GM19099 (cell line): ENCODE results near the gene ADGRV1.

Source experiments
- POLR2A ChIP-seq: IDR thresholded peaks from 3 replicates; pipeline ENCODE4 v1.6.1; 2011; ENCODE audit warnings: low read depth; ENCODE audit not compliant: insufficient read length; ENCODE audit errors: extremely low read depth

The ADGRV1 gene

DNA sequence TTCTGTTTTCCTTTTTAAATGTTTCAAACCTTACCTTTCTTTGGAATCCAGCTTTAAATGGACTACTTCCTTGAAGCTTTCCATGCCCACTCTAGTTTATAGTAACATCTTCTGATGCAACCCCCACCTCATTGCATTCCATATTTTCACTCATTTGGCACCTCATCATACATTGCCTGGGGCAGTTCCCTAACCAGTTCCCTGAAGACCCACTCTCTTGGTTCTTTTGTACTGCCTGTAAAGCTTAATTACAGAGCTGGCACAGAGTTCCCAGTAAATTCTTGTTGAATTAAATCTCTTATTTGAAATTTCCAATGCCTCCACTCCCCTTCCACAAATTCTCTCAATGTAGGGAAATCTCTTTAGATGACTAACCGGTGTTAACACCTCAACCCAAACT, 567.3 kb downstream of the ADGRV1 start:
- no peak for TF ChIP-seq POLR2A

DNA sequence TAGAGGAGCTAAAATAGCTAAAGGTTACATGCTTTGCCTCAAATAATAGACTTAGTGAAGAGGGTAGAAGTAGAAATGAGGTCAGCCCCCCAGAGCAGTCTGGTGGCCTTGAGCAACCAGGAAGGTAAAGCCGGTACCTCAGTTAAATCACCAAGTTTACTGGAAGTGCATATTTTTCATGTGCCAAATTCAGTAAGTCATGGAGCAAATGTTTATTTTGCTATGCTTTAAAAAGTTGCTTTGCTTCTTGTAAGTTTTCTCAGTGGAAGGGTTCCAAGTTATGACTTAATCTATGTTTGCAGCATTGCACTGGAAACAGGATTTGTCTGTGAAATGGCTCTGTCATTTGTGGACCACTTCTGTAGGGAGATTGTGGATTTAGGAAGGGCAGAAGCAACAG, 567.9 kb downstream of the ADGRV1 start:
- TF ChIP-seq POLR2A = no peak

DNA sequence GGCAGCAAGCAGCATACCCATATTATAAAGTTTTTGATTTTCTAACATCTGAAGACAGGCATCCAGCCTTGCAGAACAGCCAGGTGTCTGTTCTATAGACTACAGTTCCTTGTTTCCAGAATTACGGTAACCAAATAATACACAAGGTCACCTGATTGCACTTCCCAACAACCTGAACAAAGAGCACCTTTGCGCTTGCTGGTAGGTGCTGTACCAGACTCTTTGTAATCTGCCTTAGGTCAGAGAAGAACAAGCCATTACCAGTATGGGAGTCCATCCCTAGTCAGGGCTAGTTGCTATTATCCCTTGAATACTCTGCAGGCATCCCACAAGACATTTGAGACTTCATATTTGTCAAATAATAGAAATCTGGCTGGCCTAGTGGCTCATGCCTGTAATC, 568.3 kb downstream of the ADGRV1 start:
- TF ChIP-seq POLR2A = no peak

DNA sequence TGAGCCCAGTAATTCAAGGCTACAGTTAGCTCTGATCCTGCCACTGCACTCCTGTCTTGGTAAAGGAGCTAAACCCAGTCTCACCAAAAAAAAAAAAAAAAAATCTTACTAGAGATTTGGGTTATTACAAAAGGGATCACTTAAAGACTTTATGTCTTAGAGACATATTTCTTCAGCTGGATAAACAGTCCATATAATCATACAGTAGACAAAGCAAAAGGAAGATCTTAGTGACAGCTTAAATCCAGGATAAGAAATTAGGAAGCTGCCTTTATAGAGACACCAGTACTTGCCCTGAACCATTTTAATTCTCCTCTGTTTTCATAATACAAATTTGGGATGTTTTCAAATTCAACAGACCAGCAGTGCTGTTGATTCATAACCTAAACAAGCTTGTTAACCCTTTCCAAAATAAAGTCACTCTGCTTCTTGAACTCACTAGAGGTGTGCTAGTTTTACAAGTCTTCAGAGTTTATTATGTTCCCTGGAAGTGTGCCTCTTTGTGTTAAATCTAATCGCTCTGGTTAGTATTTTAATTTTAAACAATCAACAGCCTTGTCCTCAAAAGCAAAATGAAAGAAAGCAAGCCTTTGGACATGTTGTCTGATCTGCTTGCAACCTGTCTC, 569.0 kb downstream of the ADGRV1 start:
- TF ChIP-seq POLR2A = no peak

DNA sequence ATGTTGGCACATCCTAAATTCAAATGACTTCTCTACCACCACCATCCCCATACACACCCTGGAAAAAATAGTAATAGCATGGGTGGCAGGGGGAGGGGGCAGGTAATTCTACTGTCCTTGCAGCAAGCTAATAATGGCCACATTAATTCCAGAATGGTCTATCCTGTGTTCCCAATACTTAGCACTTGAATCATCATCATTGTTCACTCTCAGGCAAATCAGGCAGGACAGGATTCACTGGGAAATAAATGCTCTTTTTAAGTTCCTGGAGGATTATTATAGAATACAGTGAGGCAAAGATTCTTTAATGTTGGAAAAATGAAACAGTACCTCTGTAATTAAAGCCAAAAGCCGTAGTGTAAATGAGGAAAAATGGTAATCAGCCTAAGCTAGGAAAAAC, 570.0 kb downstream of the ADGRV1 start:
- TF ChIP-seq POLR2A = no peak

DNA sequence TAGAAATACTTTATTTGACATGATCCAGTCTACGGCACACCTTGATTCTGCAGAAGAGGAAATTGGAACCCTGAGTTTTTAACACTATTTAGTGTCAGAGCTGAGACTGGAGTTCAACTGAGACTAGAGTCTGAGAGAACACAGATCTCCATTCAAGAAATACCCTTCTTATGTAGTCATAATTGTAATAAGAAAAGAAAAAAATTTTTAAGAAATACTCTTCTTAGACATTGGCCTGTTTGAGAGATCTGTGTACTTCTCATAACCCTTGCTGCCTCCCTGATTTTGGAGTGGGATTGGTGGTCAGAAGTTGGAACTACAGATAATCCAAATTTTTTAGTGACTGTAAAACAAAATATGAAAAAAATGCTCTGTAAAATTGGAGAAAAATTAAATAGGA, 571.2 kb downstream of the ADGRV1 start:
- TF ChIP-seq POLR2A = no peak

DNA sequence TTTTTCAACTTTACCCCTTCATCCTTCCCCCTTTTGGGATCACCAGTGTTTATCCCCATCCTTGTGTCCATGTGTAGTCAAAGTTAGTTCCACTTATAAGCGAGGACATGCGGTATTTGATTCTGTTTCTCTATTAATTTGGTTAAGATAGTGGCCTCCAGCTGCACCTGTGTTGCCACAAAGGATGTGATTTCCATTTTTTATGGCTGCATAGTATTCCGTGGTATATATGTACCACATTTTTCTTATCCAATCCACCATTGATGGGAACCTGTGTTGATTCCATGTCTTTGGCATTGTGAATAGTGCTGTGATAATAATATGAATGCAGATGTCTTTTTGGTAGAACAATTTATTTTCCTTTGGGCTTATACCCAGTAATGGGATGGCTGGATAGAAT, 572.2 kb downstream of the ADGRV1 start:
- TF ChIP-seq POLR2A = no peak

DNA sequence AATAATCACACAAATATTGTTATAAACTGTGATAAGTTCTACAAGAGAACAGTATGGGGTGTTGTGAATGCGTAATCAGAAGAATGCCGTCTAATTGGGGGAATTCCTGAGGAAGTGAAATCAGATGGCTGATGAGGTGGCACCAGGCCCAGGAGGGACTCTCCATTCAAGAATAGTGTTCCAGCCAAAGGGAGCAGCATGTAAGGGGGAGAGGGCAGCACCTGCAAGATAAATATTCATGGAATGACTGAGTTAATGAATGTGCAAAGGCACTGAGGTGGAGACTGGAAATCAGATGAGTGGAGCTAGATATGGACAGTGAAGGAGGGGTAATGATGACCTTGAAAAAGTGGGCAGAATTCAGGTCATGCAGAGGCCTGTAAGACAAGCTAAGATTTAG, 574.0 kb downstream of the ADGRV1 start:
- TF ChIP-seq POLR2A = no peak

DNA sequence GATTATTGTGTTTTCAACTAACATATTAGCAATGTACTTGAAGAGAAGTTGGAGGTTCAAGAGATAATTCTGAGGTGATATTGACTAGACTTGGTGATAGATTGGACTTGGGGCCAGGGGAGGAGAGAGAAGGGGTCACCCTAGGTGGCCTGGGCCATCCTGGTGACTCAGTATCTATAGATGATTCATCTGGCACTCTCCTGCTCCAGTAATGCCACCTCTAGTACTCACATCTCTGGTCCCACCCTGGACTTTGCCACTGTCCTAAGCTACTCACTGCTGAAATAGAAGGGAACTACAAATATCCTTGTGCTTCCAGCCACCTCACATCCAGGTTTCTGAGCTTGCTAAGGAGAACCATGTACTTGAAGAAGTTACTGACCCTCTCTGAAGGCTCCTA, 574.6 kb downstream of the ADGRV1 start:
- TF ChIP-seq POLR2A = no peak

DNA sequence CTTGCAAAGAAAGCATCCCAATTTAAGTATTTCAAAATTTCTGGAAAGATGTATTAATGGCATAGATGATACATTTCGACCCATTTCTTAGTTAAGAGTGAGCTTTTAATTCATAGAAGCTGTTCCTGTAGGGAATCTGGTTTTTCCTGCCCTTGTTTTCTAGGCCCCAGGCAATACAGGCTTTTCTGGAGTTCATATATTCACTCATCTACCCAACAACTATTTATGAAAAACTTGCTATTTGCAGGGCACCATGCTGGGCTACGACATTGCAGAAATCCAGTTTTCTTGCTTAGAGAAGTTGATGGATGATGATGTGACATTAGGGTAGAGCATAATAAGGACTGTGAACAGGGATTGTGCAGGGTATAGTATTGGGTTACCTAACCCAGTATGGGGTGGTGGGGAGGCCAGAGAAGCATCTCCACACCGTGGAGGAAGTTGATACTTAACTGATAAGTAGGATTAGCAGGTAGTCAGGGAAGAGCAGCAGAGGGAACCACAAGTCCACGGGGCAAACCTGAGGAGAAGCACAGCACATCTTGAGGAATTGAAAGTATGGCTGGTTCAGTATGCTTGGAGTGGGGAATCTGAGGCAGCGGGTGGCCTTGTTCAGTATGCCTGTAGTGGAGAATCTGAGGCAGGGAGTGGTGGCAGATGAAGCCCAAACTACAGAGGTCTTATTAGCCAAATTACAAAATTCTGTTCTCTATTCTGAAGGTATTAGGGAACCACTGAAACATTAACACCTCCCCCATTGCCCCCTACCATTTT, 577.1 kb downstream of the ADGRV1 start:
- TF ChIP-seq POLR2A = no peak

DNA sequence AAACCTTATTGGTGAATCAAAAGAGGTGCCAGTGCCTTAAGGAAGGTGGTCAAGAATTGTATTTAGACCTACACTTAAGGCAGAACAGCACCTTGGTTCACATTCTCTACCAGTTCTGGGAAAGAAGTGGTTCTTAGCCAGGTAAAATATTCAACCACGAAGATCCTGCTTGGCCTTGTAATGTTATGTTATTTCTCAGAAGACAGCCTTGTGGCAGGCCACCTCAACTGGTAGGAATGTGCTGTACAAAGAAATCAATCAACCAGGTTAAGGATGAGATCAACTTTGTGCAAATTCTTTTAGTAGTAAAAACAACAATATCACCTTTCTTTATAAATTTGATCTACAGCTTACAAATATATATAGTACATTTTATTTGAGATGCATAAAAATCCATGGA, 577.7 kb downstream of the ADGRV1 start:
- TF ChIP-seq POLR2A = no peak

DNA sequence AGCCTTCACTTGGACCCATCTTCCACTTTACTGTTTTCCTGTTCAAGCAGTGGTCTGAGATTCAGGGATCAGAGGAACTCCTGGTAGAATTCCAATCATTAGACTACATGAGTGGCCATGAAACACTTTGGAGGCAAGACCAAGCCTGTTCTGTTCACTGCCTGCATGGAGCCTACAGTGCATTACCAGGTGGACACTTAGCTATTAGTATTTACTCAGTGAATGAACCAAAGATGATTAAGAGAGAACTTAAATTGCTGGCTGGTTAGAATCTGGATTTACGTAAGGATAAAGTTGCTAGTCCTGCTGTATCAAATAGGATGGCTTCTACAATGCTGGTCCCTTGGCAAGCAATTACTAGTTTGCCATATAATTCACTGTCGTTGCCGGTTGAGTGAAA, 579.0 kb downstream of the ADGRV1 start:
- no peak for TF ChIP-seq POLR2A

DNA sequence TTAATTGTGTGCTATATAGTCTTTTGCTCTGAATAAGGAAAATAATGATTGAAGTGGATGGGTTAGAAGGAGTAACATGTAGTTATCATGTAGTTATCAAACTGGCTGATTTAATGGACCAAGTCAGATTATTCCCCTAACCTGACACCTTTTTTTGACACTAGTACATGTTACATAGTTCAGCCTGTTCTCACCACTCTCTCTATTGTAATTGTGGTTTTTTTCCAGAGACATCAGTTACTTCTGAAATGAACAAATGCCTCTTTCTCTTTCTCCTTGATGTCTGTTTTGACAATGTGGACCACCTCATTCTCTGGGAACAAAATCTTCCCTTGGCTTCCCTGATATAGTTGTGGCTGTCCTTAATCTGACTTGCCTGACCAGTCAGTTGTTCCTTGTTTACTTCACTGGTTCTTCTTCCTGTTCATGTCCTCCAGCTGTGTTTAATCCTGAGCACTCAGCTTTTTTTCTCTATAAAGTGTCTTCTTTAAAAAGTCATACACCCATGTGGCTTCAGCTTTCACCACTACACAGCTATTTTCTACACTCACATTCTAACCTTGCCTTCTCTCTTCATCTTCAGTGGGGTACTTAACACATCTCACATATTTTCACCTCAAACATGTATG, 581.1 kb downstream of the ADGRV1 start:
- TF ChIP-seq POLR2A = no peak

DNA sequence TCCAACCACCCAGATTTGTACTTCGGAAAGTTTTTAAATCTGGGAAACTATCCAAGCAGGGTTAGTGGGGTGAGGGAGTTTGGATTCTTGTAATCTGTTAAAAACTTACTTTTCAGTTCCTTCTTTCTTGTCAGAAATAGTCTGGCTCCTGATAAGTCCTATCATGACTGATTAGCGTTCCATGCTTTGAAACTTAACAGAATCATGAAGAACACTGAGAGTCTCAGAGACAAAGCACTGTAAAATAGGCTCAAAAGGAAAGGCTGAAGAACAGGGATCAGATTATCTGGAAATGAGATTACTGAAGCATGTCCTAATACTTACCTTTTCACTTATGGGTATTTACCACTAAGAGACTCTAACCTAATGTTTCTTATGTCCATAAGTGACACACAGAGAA, 582.1 kb downstream of the ADGRV1 start:
- TF ChIP-seq POLR2A = no peak

DNA sequence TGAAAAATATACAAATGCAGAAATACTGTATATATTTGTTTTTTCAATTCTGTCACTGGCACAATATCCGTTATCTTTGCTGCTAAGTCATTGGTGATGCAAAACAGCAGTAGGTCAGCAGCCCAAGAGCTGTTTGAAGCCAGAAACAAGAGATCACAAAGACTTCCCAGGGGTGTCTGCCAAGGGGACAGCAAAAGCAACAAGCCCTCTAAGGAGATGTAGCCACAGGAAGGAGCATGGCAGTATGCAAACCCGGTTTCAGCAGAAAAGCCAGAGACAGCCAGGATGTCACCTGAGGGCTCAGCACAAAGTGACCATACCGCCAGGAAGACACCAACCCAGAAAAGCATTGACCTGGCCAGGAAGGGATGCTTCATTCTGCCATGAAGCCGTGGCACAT, 583.0 kb downstream of the ADGRV1 start:
- TF ChIP-seq POLR2A = no peak

DNA sequence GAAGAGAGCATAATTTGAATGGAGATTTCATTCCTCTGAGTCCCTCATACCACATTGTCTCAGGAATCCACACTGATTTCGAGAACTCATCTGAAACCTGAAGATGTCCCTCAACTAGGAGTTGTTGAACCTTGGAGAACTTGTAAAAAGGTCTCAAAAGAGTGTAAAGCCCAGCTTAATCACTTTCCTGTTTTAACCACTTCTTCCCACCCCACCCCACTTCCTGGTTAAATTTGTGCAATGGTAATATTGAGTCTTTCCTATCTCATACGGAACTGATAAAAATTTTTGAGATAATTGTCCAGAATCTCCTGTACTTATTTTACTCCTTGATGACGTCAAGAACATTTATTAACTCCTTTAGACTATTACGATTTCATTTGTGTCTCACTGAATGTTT, 583.8 kb downstream of the ADGRV1 start:
- TF ChIP-seq POLR2A = no peak

DNA sequence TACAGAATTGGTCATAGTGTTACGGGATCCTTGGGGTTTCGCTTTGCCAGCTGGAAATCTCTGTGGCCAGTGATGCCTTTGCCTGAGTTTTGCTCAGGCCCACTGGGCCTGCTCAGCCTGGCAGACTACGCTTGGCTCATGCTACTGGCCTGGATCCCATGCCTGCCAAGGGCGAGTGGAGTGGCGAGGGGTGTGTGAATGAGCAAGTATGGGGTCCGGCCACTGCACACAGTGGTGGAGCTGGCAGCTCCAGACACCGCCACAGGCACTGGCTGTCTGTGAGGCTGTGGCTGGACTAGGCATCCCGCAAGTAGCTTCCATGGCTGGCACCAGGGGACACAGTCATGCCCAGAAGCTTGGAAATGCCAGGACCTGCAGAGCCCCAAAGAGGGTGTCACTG, 584.2 kb downstream of the ADGRV1 start:
- TF ChIP-seq POLR2A = no peak

DNA sequence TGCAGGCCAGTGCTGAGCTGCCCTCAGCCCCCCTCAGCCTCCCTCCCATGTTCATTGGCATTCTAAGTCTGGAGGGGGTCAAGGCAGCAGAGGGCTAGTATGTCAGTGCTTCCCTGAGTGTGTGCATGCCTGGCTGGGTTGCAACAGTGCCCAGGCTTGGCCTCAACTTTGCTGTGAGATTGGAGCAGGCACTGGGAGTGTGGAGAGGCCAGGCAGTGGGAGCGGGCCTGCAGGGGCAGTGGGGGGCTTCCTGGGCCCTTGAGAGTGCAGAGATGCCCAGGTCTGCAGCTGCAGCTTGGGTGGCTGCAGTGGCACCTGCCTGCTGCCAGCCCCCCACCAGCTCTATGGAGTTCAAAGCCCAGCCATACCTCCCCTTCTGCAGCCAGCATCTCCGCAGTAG, 585.2 kb downstream of the ADGRV1 start:
- no peak for TF ChIP-seq POLR2A
